Measurements from ENCODE around the gene S100PBP.

The S100PBP gene

GRCh38 chr1:32871364-32872191, 54.1 kb downstream of the S100PBP start:
- DNase-seq, result no peak

- DNase-seq, result no peak
Observed at GRCh38 chr1:32872192-32872460, 54.7 kb downstream of the S100PBP start.

- DNase-seq, result no peak
Observed at GRCh38 chr1:32873484-32873883, 56.0 kb downstream of the S100PBP start.

- no peak for DNase-seq
Observed at GRCh38 chr1:32874860-32875752, 57.7 kb downstream of the S100PBP start.

GRCh38 chr1:32876341-32877210, 59.1 kb downstream of the S100PBP start:
- DNase-seq, result peak; percentile 49

GRCh38 chr1:32877211-32878110, 60.0 kb downstream of the S100PBP start:
- no peak for DNase-seq

GRCh38 chr1:32878183-32878582, 60.7 kb downstream of the S100PBP start:
- DNase-seq, result no peak

GRCh38 chr1:32878637-32879041, 61.2 kb downstream of the S100PBP start:
- no peak for DNase-seq

GRCh38 chr1:32881291-32881690, 63.8 kb downstream of the S100PBP start:
- DNase-seq, result no peak

GRCh38 chr1:32881871-32882850, 64.7 kb downstream of the S100PBP start:
- no peak for DNase-seq

- no peak for DNase-seq
Observed at GRCh38 chr1:32883338-32884031, 66.0 kb downstream of the S100PBP start.

GRCh38 chr1:32884032-32884372, 66.5 kb downstream of the S100PBP start:
- DNase-seq, result no peak

GRCh38 chr1:32884726-32885125, 67.3 kb downstream of the S100PBP start:
- DNase-seq, result no peak

GRCh38 chr1:32885676-32886003, 68.2 kb downstream of the S100PBP start:
- DNase-seq, result no peak

- no peak for DNase-seq
Observed at GRCh38 chr1:32886004-32886827, 68.8 kb downstream of the S100PBP start, which contains the start of gene HPCA. Gene HPCA, plus strand, starts transcription at chr1:32886491. Its CDS starts 2,408 bp downstream, at chr1:32888899.

- DNase-seq, result no peak
Observed at GRCh38 chr1:32886828-32887414, 69.5 kb downstream of the S100PBP start.

GRCh38 chr1:32887623-32888022, 70.2 kb downstream of the S100PBP start:
- no peak for DNase-seq

- DNase-seq, result no peak
Observed at GRCh38 chr1:32888134-32888533, 70.7 kb downstream of the S100PBP start.

Data from NK-92 treated with Interleukin-12 subunit alpha and Interleukin-12 subunit beta, amount 100 ng/mL, for 24 hours (cell line).